GM15510 (cell line): Measurements from ENCODE around the gene EPHB3.

Experiments used
- POLR2A ChIP-seq: IDR thresholded peaks from 3 replicates; pipeline ENCODE4 v1.6.1; 2011; ENCODE audit warnings: borderline replicate concordance; ENCODE audit not compliant: insufficient read length; ENCODE audit errors: extremely low read depth

EPHB3 gene

DNA sequence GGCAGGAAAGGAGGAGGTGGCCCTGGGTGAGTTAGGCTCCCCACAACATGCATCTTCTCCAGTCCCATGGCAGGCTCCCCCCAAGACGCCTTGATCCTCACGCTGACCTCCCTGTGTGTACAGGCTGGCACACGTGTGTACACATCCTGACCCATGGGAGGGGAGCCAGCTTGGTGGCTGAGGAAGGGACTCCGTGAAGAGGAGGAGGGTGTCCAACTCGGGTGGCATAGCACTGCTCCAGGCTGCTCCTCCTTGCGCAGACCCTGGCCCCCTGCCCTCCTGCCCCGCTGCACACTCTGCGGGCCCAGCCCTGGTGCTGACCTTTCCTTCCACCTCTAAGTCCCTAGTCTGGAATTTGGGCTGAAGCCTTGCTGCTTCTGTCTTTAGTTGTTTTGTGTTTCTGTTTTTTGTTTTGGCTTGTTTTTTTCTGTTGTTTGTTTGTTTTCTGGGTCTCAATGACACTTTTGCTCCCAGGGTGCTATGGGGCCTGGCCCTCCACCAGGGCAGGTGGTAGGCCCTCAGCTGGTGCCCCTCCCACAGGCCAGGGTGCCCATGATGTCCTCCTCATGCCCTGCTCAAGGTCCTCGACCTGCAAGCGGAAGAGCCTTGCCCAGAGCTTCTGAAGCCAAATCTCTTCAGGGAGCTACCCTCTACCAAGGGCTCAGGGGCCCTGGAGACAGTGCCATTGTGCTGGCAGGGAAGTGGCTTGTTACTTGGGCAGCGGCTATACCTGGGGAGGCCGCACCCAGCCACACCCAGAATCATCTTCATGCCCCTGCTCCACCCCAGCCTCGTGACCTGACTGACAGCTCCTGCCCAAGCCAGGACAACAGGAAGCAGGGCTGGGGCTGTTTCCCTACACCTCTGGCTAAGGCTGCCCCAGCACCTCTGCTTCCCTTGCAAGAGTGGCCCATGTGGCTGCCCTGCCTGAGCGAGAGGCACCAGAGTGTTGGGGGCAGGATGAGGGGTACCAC, 5.1 kb downstream of the EPHB3 start:
- no peak for TF ChIP-seq POLR2A

DNA sequence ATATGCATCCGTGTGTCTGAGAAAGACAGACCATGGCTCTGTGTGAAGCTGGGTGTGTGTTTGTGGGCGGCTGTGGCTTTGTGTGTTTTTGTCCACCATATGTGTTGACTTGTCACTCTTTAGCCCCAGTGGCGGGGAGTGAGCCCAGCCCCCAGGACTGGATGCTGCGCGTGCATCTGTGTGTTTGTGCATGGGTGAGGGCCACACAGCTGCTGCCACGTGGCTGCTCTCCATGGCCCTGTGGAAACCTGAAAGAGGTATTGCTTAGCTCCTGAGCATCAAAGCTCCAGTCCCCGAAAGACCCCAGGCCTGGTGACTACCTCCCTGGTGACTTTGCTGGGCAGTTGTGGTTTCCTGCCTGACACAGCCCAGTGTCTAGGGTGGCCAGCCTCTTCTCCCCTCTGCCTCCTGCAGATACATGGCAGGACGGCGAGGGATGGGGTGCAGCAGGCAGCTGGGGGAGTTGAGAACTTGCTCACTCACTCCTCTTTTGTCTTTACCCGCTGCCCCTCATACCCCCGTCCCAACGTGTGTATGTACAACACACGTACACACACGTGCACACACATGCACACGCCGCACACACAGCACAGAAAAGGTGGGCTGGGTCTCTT, 6.5 kb downstream of the EPHB3 start:
- TF ChIP-seq POLR2A = no peak

DNA sequence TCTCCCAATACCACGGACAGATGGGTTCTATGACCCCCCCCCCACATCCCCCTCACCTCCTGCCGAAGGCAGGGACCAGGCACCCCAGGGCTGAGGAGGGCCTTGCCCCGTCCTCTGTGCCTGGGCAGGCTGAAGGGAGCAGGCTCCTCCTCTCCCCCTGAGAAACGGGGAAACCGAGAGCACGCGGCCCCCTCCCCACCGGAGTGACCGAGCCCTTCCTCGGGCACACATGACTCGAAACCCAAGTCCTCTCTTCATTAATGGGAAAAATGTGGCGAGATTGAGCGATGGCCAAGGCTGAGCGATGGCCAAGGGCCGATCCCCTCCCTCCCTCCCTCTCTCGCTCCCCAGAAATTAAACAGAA, 7.0 kb downstream of the EPHB3 start:
- TF ChIP-seq POLR2A = no peak

DNA sequence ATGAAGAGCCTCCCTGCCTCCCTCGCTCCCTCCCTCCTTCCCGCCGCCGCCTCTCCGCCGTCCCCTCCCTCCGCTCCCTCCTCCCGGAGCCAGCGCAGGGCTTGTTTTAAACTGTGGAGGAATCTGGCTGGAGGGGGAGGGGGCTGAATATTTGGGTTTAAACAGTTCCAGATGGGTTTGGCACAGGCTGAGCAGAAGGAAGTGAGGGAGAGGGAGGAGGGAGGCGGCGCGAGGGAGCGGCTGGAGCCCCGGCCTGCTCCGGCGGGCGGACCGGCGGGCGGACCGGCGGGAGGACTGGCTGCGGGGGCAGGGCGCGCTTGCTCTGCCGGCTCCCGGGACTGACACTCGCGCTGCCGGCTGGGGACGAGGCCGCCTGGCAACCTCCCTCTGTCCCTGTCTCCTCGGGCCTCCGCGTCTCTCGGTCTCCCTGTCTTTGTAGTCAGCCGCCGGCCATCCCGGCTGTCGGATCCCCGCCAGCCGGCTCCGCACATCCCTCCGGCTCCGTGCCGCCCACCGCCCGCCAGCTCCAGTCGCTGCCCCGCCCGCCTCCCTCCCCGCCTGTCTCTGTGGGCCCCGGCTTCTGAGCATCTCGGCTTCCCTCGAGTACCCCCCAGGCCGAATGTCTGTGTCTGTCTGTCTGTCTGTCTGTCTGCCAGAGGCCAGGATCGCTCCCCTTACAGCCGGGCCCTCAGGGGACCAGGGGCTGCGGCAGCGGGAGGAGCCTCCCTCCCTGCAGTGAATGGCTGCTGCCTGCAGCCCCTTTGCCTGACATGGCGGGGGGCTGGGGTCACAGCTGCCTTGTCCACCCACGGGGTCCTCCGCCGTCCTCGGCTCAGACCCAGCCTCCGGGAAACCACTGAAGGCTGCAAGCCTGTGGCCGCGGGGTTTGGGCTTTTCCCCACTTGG, 7.6 kb downstream of the EPHB3 start:
- no peak for TF ChIP-seq POLR2A

DNA sequence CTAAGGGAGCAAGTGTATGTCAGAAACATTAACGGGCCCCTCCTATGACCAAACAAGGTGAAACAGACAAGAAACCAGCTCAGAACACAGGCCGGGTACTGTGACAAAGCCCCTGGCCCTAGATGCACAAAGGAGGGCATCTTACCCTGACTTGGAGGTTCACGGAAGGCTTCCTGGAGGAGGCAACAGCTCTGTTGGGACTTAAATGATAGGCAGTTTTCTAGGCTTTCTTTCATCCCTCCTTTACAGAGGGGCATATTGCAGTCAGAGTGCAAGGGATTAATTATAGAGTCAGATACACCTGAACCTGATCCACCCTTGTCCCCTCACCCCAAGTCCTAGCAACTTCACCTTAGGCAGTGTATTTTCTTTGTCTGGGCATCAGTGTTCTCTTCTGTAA, 8.4 kb downstream of the EPHB3 start:
- TF ChIP-seq POLR2A = no peak

DNA sequence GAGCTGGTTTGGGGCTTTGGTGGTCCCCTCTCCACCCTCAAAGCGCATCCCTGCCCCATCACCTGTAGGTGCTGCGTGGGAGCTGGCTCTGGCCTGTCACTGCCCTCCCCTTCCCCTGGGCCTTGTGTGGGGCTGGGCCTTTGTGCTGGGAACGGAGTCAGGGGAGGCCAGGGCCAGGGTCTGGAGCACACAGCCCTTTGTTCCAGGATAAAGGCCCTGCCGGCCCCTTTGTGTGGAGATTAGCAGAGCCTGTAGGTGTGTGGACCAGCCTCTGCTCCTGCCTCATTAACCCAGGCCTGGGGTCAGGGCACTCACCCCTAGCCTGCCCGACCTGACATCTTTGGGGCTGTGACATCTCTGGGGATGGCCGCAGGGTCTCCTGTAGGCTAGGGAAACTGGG, 8.9 kb downstream of the EPHB3 start:
- TF ChIP-seq POLR2A = no peak

DNA sequence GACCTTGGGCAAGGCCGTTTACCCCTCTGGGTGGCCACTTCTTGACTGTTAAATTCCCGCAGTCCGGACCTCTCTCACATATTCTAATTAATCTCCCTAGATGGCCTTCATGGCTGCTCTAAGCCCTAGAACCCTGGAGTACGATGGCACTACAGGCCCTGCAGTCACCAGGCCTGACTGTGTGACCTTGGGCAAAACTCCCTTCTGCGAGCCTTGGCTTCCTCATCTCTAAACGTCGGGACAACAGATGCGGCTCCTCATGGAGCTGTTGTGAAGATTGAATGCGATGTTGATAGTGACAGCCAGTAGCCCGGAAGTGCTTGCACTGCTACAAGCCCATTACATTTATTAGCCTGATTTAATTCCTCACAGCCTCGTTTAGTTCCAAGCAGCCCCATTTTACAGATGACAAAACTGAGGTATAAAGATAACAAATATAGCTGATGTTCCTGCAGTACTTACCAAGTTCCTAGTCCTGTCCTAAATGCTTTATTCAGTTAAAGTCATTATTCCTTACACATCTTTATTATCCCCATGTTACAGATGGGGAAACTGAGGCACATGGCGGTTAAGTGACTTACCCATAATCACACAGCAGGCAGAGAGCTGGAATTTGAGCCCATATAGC, 10.3 kb downstream of the EPHB3 start:
- TF ChIP-seq POLR2A = no peak

DNA sequence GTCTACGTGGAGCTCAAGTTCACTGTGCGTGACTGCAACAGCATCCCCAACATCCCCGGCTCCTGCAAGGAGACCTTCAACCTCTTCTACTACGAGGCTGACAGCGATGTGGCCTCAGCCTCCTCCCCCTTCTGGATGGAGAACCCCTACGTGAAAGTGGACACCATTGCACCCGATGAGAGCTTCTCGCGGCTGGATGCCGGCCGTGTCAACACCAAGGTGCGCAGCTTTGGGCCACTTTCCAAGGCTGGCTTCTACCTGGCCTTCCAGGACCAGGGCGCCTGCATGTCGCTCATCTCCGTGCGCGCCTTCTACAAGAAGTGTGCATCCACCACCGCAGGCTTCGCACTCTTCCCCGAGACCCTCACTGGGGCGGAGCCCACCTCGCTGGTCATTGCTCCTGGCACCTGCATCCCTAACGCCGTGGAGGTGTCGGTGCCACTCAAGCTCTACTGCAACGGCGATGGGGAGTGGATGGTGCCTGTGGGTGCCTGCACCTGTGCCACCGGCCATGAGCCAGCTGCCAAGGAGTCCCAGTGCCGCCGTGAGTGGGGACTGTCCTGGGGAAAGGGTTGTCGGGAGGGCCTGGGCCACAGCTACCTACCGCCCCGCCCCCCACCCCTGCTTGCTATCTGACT, 11.2 kb downstream of the EPHB3 start:
- TF ChIP-seq POLR2A = no peak

DNA sequence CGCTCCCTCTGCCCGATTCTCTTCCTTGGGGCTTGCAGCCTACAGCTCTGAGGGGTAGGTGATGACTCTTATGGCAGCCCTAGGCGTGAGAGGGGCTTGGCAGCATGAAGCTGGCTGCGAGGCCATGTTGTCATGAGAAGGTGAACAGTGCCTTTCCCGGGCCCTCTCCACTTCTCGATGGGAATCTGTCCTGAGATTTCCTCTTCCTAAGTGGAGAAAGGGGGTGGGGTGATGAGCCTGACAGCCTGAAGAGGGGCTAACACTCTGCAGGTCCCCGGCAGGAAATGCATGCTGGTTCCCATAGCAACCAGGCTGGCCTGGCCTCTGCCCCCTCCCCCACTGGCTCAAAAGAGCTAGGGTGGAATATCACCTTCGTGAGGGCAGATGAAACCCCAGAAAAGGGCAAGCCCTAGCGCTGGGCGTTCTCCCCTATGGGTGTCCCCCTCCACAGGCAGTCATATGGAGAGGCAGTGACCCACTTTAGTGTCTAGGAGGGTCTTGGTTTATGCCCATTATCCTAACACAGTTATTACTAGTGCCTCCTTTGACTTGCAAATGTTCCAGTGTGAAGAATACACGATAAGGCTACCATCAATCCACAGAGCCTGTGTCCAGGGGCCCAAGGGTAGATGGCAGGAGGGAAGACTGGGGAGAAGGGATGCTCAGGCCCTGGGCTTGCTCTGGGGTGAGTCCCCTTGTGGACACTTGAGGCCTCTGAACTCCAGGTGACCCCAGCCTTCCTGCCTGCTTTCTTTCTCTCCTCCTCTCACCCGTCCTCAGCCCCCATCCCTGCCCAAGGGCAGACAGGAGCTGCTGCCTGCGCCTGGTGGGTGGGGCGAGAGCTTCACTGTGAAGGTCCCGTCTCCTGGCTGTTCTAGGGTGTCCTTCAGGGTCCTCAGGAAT, 13.2 kb downstream of the EPHB3 start:
- TF ChIP-seq POLR2A = no peak

DNA sequence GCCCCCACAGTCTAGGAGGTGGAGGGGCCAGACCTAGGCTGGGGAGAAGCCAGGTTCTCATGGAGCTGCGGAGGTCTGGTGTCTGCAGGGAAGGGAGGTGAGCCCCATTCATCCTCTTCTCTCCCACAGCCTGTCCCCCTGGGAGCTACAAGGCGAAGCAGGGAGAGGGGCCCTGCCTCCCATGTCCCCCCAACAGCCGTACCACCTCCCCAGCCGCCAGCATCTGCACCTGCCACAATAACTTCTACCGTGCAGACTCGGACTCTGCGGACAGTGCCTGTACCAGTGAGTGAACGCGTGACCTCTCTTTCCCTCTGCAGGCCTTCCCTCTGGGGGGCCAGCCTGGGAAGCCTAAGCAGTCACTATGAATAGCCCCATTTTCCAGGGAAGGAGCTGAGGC, 14.1 kb downstream of the EPHB3 start:
- no peak for TF ChIP-seq POLR2A

DNA sequence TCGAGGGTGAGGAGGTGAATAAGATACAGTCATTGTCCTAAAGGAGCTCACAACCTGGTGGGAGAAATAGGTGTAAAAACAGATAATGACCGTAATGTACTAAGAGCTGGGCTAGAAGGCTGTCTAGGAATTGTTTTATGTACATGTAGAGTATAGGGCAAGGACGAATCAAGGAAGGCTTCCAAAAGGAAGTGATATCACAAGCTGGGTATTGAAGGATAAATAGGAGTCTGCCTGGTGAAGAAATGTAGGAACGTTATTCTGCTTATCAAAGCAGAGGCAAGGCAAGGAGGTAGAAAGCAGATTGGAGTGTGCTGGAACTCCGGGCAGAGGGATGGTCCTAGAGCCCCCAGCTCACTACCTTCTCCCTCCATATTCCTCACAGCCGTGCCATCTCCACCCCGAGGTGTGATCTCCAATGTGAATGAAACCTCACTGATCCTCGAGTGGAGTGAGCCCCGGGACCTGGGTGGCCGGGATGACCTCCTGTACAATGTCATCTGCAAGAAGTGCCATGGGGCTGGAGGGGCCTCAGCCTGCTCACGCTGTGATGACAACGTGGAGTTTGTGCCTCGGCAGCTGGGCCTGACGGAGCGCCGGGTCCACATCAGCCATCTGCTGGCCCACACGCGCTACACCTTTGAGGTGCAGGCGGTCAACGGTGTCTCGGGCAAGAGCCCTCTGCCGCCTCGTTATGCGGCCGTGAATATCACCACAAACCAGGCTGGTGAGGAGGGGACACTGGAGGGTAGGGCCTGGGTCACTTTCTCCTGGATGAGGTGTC, 15.1 kb downstream of the EPHB3 start:
- TF ChIP-seq POLR2A = no peak

DNA sequence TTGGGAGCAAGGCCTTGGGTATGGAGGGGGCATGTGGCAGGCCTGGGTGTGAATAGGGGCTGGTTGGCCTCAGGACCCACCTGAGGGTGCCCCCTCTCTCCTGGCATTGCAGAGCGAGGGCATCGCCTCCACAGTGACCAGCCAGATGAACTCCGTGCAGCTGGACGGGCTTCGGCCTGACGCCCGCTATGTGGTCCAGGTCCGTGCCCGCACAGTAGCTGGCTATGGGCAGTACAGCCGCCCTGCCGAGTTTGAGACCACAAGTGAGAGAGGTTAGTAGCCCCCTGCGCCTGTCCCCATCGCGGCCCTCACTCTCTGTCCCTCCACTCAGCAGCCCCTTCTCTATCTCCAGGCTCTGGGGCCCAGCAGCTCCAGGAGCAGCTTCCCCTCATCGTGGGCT, 16.0 kb downstream of the EPHB3 start:
- no peak for TF ChIP-seq POLR2A
